PC-9 (cell line): ENCODE data around the gene DNAJC11.

Experiments
- CTCF ChIP-seq: fragments of 200-600 bp; sonication (generic); conservative IDR thresholded peaks from 2 replicates; pipeline ENCODE4 v1.6.1; 2017; ENCODE audit warnings: mixed run types, antibody characterized with exemption, mild to moderate bottlenecking, moderate library complexity
- EZH2 ChIP-seq: fragments of 200-600 bp; sonication (generic); IDR thresholded peaks from 2 replicates; pipeline ENCODE4 v1.8.0; 2017; ENCODE audit warnings: antibody characterized with exemption, low read depth

GRCh38 chr1:6637770-6638169 lies 63.8 kb downstream of the DNAJC11 start:
- no peak for TF ChIP-seq CTCF
- no peak for TF ChIP-seq EZH2
